H1 (cell line): Measurements from ENCODE around the gene PSMD7.

Experiments used
- POLR2A ChIP-seq, 2 experiments: IDR thresholded peaks; 1 replicate in 1 of 2; 2 replicates in 1 of 2; pipeline ENCODE4 v1.6.1; 2011; ENCODE audit warnings: low read depth in 2 of 2, low read length in 2 of 2, mild to moderate bottlenecking in 2 of 2; ENCODE audit errors: control extremely low read depth in 1 of 2
- SIN3A ChIP-seq, 2 experiments: IDR thresholded peaks in 1 of 2; conservative IDR thresholded peaks in 1 of 2; 2 replicates each; pipeline ENCODE4 v1.6.1; 2011 to 2012; ENCODE audit warnings: low read length in 2 of 2, improper control_type of control experiment in 1 of 2, low read depth in 1 of 2, mild to moderate bottlenecking in 1 of 2
- USF2 ChIP-seq: IDR thresholded peaks from 2 replicates; pipeline ENCODE4 v1.6.1; 2011; ENCODE audit warnings: low read length, improper control_type of control experiment
- TF ChIP-seq, protein P1 (sequence below), 3 experiments: IDR thresholded peaks; 1 replicate in 2 of 3; 2 replicates in 1 of 3; pipeline versions ENCODE4 v1.5.1 to v1.6.1; 2011; ENCODE audit warnings: low read length in 3 of 3, mild to moderate bottlenecking in 3 of 3, inconsistent platforms in 2 of 3, low read depth in 1 of 3, moderate library complexity in 1 of 3; ENCODE audit not compliant: insufficient read depth in 1 of 3; ENCODE audit errors: control extremely low read depth in 1 of 3

GRCh38 chr16:74296104-74296431 is 546 bp upstream of the PSMD7 start:
- TF ChIP-seq USF2 (no peak), SIN3A (conservative IDR thresholded peaks at IDR 0.05 in 1 of 2, IDR thresholded peaks at IDR 0.05 in 1 of 2; ENCODE audit: low read depth in 1 of 2, low read length in 2 of 2) (no peak), POLR2A (IDR thresholded peaks at IDR 0.05; ENCODE audit: control extremely low read depth in 1 of 2, low read depth in 2 of 2, low read length in 2 of 2) (no peak)
- TF ChIP-seq, protein P1, sequence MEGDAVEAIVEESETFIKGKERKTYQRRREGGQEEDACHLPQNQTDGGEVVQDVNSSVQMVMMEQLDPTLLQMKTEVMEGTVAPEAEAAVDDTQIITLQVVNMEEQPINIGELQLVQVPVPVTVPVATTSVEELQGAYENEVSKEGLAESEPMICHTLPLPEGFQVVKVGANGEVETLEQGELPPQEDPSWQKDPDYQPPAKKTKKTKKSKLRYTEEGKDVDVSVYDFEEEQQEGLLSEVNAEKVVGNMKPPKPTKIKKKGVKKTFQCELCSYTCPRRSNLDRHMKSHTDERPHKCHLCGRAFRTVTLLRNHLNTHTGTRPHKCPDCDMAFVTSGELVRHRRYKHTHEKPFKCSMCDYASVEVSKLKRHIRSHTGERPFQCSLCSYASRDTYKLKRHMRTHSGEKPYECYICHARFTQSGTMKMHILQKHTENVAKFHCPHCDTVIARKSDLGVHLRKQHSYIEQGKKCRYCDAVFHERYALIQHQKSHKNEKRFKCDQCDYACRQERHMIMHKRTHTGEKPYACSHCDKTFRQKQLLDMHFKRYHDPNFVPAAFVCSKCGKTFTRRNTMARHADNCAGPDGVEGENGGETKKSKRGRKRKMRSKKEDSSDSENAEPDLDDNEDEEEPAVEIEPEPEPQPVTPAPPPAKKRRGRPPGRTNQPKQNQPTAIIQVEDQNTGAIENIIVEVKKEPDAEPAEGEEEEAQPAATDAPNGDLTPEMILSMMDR (IDR thresholded peaks at IDR 0.05; ENCODE audit: control extremely low read depth in 1 of 3, insufficient read depth in 1 of 3, low read depth in 1 of 3, low read length in 3 of 3), result no peak
